GM06990 (cell line): ENCODE results near the gene METTL3.

Source experiments
- DNase-seq: peaks from one replicate; pipeline ENCODE4 v3.0.0-alpha.2; 2011; ENCODE audit not compliant: insufficient read length; ENCODE audit errors: extremely low read depth
- H3K27me3 ChIP-seq: replicated peaks from 2 replicates; pipeline ENCODE4 v1.6.0; 2011; ENCODE audit warnings: low read length; ENCODE audit not compliant: control insufficient read depth, insufficient read depth
- H3K36me3 ChIP-seq: 2 replicates; pipeline ENCODE4 v1.5.1; 2011; ENCODE audit warnings: low read length; ENCODE audit not compliant: control insufficient read depth, insufficient read depth
- H3K4me3 ChIP-seq: replicated peaks from 2 replicates; pipeline ENCODE4 v1.5.1; 2011; ENCODE audit warnings: low read depth, mild to moderate bottlenecking, control low read depth, low read length
- TF ChIP-seq, protein P1 (sequence below): IDR thresholded peaks from 2 replicates; pipeline ENCODE4 v1.5.1; 2011; ENCODE audit warnings: low read length, control low read depth, mild to moderate bottlenecking, inconsistent platforms; ENCODE audit not compliant: insufficient read depth, poor library complexity, severe bottlenecking

The METTL3 gene

DNA sequence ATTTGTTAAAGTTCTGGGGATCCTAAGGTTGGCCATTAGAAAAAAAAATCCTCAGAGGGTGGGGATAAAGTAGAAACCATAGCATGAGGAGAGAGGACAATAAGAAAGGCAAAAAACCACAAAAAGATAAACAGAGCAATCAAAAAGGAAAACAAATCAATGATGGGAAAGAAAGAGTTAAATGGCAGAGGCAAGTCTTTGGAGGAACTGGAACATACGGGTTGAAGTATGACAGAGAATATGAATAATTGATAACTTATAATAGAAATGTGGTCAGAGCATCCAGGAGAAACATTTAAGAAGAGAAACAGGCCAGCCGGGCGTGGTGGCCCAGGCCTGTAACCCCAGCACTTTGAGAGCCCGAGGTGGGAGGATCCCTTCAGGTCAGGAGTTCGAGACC is 32.8 kb upstream of the METTL3 start:
- no peak overlapping the region for H3K4me3 ChIP-seq
- no peaks in the 10 kb centered on the region for H3K36me3 ChIP-seq
- no peak for DNase-seq
- TF ChIP-seq, protein P1, sequence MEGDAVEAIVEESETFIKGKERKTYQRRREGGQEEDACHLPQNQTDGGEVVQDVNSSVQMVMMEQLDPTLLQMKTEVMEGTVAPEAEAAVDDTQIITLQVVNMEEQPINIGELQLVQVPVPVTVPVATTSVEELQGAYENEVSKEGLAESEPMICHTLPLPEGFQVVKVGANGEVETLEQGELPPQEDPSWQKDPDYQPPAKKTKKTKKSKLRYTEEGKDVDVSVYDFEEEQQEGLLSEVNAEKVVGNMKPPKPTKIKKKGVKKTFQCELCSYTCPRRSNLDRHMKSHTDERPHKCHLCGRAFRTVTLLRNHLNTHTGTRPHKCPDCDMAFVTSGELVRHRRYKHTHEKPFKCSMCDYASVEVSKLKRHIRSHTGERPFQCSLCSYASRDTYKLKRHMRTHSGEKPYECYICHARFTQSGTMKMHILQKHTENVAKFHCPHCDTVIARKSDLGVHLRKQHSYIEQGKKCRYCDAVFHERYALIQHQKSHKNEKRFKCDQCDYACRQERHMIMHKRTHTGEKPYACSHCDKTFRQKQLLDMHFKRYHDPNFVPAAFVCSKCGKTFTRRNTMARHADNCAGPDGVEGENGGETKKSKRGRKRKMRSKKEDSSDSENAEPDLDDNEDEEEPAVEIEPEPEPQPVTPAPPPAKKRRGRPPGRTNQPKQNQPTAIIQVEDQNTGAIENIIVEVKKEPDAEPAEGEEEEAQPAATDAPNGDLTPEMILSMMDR = no peak
- no peaks in the 10 kb centered on the region; the same call in 1 of the 2 replicates for H3K27me3 ChIP-seq

DNA sequence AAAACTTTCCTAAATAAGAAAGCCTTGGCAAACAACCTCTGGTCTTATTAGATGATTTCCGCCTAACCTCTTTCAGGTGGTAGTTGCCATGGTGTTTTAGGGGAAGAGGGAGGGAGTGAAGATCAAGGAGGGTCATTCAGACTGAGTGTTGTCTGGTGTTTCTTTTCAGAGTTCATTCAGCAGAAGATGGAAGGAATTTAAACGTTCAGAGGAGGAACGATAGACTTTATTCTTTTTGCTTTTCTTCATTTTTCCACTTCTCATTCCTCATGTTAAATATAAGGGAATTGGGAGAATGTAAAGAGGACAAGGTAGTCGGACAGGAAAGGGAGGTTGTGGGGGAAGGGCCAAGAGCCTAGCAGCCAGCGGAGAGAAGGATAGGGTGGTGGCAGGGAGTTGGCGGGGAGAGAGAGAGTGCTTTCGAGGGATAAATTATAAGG is 32.4 kb upstream of the METTL3 start:
- no peak overlapping the region for H3K4me3 ChIP-seq
- TF ChIP-seq, protein P1 = no peak
- DNase-seq = no peak

DNA sequence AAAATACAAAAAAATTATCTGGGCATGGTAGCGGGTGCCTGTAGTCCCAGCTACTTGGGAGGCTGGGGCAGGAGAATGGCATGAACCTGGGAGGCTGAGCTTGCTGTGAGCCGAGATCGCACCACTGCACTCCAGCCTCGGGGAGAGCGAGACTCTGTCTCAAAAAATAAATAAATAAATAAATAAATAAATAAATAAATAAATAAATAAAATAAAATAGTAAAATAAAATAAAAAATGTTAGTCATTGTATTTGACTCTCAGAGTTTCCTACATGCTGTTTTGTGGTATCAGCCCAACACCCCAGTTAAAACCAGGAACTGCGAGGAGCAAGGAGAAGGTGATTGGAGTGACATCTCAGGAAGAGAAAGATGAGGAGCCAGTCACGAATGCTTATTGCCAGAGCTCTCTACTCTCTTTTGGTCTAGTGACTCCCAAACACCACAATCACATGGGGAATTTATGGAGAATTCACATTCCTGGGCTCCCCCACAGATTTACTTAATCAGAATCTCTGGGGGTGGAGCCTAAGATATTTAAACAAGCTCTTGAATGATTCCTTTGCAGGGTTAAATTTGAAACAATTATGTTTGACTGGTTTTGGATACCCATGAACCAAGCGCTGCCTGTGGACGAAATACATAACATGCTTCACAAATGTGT is 30.4 kb upstream of the METTL3 start:
- Histone ChIP-seq H3K36me3 (no peaks in the 10 kb centered on the region), H3K27me3 (peaks cover 3% of the 10 kb centered on the region), H3K4me3 (no peak overlapping the region)
- TF ChIP-seq, protein P1 = no peak
- no peak for DNase-seq

More for the DNA sequence above, 32.4 kb upstream of the METTL3 start:
- H3K36me3 ChIP-seq = no peaks in the 10 kb centered on the region
- H3K27me3 ChIP-seq = no peaks in the 10 kb centered on the region; the same call in 1 of the 2 replicates

DNA sequence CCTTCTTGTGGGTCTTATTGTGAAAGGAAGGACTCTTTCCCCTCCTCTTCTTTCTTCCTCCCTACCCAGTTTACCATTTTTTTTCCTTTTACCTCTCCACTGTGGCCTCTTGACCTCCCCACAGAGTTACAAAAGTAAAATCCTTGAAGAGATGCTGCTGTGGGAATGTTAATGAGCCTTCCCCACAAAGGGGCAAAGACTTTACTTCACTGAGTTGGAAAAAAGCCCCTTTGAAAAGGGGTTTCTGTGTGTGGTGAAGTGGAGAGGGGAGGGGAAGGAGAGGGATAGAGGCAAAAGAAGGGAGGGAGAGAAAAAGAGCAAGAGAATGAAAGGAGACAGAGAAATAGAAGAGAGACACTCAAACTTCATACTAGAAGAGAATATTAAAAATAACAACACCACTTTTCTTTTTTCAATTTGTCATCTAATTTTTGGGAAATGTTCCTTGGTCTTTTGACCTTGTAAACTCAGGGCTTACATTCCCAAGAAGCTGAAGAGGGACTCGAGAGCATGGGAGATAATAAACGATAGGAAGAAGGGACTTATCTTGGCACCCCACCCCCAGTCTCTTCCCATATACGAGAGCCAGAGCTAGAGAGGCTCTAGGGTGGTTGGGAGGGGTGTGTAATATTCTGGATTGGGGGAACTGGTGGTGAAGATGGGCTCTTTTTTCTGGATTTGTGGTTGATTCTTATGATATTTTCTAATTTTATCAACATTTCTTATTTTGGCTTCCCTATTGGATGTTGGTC is 28.2 kb upstream of the METTL3 start:
- peaks cover 5% of the 10 kb centered on the region for H3K27me3 ChIP-seq
- TF ChIP-seq, protein P1 = no peak
- no peak for DNase-seq
- no peaks in the 10 kb centered on the region for H3K36me3 ChIP-seq
- no peak overlapping the region for H3K4me3 ChIP-seq

DNA sequence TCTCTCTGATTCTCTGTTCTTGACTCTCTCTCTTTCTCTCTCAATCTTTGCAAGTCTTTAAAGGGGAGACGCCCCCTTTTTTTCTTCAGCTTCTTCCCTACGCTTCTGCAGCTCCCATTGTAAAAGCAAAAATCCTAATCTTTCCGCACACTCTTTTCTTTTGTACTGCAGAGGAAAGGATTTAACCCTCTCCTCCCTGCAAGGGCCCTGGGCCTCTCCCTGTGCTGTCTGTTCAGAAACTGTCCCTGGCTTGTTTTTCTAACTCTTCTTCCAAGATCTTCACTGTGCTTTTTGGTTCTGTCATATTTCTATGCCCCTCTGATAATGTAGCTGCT is 25.9 kb upstream of the METTL3 start:
- DNase-seq = no peak
- TF ChIP-seq, protein P1 = no peak
- H3K27me3 ChIP-seq = peaks cover 5% of the 10 kb centered on the region
- no peaks in the 10 kb centered on the region for H3K36me3 ChIP-seq
- H3K4me3 ChIP-seq = no peak overlapping the region
